Neural cell (in vitro differentiated cells): ENCODE measurements around the gene ARHGAP4.

ENCODE experiments used
- EP300 ChIP-seq: fragments of 450-650 bp; conservative IDR thresholded peaks from 2 replicates; pipeline ENCODE4 v1.6.1; 2014; ENCODE audit warnings: antibody characterized with exemption, mild to moderate bottlenecking, moderate library complexity; ENCODE audit not compliant: poor library complexity, severe bottlenecking
- EZH2 ChIP-seq: fragments of 200-600, 300-800 bp; shearing (Covaris generic), sonication (generic); IDR thresholded peaks from 2 replicates; pipeline ENCODE4 v1.6.1; 2014; ENCODE audit warnings: antibody characterized with exemption, low read length, borderline replicate concordance, mild to moderate bottlenecking; ENCODE audit not compliant: insufficient read depth, poor library complexity, severe bottlenecking
- RAD21 ChIP-seq: fragments of 450-650 bp; conservative IDR thresholded peaks from 2 replicates; pipeline ENCODE4 v1.6.1; 2014; ENCODE audit warnings: antibody characterized with exemption, mild to moderate bottlenecking, moderate library complexity
- SMC3 ChIP-seq: fragments of 450-650 bp; conservative IDR thresholded peaks from 2 replicates; pipeline ENCODE4 v1.6.1; 2014; ENCODE audit warnings: antibody characterized with exemption, mild to moderate bottlenecking, moderate library complexity; ENCODE audit not compliant: poor library complexity
- TAF1 ChIP-seq: IDR thresholded peaks from 2 replicates; pipeline ENCODE4 v1.6.1; 2012; ENCODE audit warnings: low read depth
- TF ChIP-seq, protein P1 (sequence below): fragments of 450-650 bp; IDR thresholded peaks from 2 replicates; pipeline ENCODE4 v1.5.1; 2014; ENCODE audit warnings: antibody characterized with exemption, mild to moderate bottlenecking, moderate library complexity; ENCODE audit not compliant: poor library complexity, severe bottlenecking

DNA sequence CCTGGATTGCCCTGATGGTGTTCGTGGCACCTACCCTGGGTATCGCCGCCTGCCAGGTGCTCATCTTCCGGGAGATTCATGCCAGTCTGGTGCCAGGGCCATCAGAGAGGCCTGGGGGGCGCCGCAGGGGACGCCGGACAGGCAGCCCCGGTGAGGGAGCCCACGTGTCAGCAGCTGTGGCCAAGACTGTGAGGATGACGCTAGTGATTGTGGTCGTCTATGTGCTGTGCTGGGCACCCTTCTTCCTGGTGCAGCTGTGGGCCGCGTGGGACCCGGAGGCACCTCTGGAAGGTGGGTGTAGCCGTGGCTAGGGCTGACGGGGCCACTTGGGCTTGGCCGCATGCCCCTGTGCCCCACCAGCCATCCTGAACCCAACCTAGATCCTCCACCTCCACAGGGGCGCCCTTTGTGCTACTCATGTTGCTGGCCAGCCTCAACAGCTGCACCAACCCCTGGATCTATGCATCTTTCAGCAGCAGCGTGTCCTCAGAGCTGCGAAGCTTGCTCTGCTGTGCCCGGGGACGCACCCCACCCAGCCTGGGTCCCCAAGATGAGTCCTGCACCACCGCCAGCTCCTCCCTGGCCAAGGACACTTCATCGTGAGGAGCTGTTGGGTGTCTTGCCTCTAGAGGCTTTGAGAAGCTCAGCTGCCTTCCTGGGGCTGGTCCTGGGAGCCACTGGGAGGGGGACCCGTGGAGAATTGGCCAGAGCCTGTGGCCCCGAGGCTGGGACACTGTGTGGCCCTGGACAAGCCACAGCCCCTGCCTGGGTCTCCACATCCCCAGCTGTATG is 19.7 kb downstream of the ARHGAP4 start:
- TF ChIP-seq, protein P1, sequence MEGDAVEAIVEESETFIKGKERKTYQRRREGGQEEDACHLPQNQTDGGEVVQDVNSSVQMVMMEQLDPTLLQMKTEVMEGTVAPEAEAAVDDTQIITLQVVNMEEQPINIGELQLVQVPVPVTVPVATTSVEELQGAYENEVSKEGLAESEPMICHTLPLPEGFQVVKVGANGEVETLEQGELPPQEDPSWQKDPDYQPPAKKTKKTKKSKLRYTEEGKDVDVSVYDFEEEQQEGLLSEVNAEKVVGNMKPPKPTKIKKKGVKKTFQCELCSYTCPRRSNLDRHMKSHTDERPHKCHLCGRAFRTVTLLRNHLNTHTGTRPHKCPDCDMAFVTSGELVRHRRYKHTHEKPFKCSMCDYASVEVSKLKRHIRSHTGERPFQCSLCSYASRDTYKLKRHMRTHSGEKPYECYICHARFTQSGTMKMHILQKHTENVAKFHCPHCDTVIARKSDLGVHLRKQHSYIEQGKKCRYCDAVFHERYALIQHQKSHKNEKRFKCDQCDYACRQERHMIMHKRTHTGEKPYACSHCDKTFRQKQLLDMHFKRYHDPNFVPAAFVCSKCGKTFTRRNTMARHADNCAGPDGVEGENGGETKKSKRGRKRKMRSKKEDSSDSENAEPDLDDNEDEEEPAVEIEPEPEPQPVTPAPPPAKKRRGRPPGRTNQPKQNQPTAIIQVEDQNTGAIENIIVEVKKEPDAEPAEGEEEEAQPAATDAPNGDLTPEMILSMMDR, result no peak
- TF ChIP-seq EZH2 (no peak), RAD21 (no peak), EP300 (no peak), SMC3 (no peak), TAF1 (no peak)
